ENCODE results near the gene RALB. TPM values are rescaled to one million over a fixed set of nuclear protein-coding genes. Genes with fewer than 3 reads are reported as not detected.

RALB gene
- total and polyA plus RNA-seq, 2 experiments from 2014 or later: 15.2 to 17.4 TPM

DNA sequence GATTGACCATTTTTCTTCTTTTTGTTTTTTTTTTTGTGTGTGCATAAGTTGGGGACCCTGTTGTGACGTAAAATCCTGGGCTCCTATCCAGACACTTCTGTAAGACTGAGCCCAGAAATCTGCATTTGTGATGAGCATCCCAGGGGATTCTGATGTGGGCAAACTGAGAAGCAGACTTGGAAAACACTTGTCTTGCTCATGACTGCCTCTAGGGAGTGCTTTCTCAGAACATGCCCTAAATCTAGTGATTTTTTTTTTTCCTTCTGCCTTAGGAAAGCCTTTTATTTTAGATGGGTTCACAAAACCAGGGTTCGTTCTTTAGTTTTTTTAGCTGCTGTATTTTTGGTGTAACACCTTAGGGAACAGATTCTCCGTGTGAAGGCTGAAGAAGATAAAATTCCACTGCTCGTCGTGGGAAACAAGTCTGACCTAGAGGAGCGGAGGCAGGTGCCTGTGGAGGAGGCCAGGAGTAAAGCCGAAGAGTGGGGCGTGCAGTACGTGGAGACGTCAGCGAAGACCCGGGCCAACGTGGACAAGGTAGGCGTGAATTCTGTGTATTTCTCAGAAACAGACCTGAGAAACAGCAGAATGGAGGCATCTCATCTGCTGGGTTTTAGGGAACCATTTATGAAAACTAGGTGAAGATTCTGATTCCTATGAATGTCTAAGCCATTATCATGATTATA lies 36.7 kb downstream of the RALB start:
- H3K27me3 ChIP-seq (ENCODE audit: insufficient read depth): no peaks in the 10 kb centered on the region
- no peaks in the 10 kb centered on the region for H4K20me1 ChIP-seq (replicated peaks; ENCODE audit: insufficient read depth)
- H3K4me1 ChIP-seq (ENCODE audit: insufficient read depth): peaks cover 44% of the 10 kb centered on the region
- Mint-ChIP-seq H3K9me3 (no peaks in the 10 kb centered on the region), H3K27ac (peak overlapping the region; percentile 32; the same call in 1 of the 2 replicates), H3K4me1 (peaks cover 57% of the 10 kb centered on the region), H3K4me3 (no peak overlapping the region), H3K27me3 (ENCODE audit: insufficient read depth, low read depth, poor library complexity) (peaks cover 7% of the 10 kb centered on the region), H3K36me3 (ENCODE audit: low read depth) (peaks cover 4% of the 10 kb centered on the region; the same call in 2 of the 3 replicates)
- H2AFZ ChIP-seq: no peak overlapping the region
- TF ChIP-seq, protein P1, sequence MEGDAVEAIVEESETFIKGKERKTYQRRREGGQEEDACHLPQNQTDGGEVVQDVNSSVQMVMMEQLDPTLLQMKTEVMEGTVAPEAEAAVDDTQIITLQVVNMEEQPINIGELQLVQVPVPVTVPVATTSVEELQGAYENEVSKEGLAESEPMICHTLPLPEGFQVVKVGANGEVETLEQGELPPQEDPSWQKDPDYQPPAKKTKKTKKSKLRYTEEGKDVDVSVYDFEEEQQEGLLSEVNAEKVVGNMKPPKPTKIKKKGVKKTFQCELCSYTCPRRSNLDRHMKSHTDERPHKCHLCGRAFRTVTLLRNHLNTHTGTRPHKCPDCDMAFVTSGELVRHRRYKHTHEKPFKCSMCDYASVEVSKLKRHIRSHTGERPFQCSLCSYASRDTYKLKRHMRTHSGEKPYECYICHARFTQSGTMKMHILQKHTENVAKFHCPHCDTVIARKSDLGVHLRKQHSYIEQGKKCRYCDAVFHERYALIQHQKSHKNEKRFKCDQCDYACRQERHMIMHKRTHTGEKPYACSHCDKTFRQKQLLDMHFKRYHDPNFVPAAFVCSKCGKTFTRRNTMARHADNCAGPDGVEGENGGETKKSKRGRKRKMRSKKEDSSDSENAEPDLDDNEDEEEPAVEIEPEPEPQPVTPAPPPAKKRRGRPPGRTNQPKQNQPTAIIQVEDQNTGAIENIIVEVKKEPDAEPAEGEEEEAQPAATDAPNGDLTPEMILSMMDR (conservative IDR thresholded peaks at IDR 0.05; ENCODE audit: low read depth in 2 of 2): peak; percentile 30 to 45; a peak in 3 of 4 replicates
- TF ChIP-seq ZNF114 (CRISPR knock-in tag; IDR thresholded peaks at IDR 0.05): no peak
- no peaks in the 10 kb centered on the region for H3K9me2 ChIP-seq (ENCODE audit: insufficient read depth)
- no peak overlapping the region for H3K4me2 ChIP-seq
- 0 out of 2 replicates have a peak, but pooled peaks cover 6% of the 10 kb centered on the region for H3F3A ChIP-seq (replicated peaks; ENCODE audit: low read depth)
- no peaks in the 10 kb centered on the region for H3K79me2 ChIP-seq (replicated peaks; ENCODE audit: insufficient read depth)
- peak; percentile 70 for DNase-seq (ENCODE audit: low spot score)
- peak; percentile 56 for ATAC-seq
- no peak overlapping the region for H3K27ac ChIP-seq (ENCODE audit: low read depth)
- no peaks in the 10 kb centered on the region for H3K36me3 ChIP-seq (ENCODE audit: insufficient read depth)
- H3K4me3 ChIP-seq: no peak overlapping the region

DNA sequence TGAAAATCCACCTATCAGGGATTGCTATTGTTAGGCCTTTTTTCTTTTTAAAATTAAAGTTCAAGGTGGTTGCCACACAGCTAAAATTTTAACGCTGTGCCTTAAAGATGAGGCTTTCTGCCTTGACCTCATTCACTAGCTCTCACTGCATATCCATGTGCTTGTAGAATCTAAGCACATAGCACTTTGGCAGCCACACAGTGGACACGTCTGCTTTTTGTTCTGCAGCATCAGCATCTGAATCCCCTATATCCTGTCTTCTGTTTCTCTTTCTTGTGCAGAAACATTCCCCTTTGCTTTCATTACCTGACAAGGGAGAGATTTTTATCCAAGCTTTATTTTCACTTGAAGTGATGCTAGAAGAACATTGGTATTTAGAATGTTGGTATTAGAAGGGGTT lies 38.1 kb downstream of the RALB start:
- peak; percentile 18; the same call in 1 of the 3 replicates for ATAC-seq
- no peaks in the 10 kb centered on the region for H3K9me3 Mint-ChIP-seq
- H3K4me2 ChIP-seq: peak overlapping the region; percentile 59

More for the DNA sequence above, 38.1 kb downstream of the RALB start:
- Histone ChIP-seq H3K36me3 (ENCODE audit: insufficient read depth) (no peaks in the 10 kb centered on the region), H2AFZ (no peak overlapping the region), H4K20me1 (replicated peaks; ENCODE audit: insufficient read depth) (no peaks in the 10 kb centered on the region), H3K9me2 (ENCODE audit: insufficient read depth) (no peaks in the 10 kb centered on the region), H3F3A (replicated peaks; ENCODE audit: low read depth) (0 out of 2 replicates have a peak, but pooled peaks cover 6% of the 10 kb centered on the region), H3K27me3 (ENCODE audit: insufficient read depth) (no peaks in the 10 kb centered on the region), H3K27ac (ENCODE audit: low read depth) (no peak overlapping the region), H3K4me1 (ENCODE audit: insufficient read depth) (peaks cover 44% of the 10 kb centered on the region), H3K79me2 (replicated peaks; ENCODE audit: insufficient read depth) (no peaks in the 10 kb centered on the region), H3K4me3 (0 out of 2 replicates have a peak overlapping the region, but pooled peaks have one; percentile 18)
- DNase-seq (ENCODE audit: low spot score): peak; percentile 37
- TF ChIP-seq, protein P1 (conservative IDR thresholded peaks at IDR 0.05; ENCODE audit: low read depth in 2 of 2): no peak
- TF ChIP-seq, protein P2, sequence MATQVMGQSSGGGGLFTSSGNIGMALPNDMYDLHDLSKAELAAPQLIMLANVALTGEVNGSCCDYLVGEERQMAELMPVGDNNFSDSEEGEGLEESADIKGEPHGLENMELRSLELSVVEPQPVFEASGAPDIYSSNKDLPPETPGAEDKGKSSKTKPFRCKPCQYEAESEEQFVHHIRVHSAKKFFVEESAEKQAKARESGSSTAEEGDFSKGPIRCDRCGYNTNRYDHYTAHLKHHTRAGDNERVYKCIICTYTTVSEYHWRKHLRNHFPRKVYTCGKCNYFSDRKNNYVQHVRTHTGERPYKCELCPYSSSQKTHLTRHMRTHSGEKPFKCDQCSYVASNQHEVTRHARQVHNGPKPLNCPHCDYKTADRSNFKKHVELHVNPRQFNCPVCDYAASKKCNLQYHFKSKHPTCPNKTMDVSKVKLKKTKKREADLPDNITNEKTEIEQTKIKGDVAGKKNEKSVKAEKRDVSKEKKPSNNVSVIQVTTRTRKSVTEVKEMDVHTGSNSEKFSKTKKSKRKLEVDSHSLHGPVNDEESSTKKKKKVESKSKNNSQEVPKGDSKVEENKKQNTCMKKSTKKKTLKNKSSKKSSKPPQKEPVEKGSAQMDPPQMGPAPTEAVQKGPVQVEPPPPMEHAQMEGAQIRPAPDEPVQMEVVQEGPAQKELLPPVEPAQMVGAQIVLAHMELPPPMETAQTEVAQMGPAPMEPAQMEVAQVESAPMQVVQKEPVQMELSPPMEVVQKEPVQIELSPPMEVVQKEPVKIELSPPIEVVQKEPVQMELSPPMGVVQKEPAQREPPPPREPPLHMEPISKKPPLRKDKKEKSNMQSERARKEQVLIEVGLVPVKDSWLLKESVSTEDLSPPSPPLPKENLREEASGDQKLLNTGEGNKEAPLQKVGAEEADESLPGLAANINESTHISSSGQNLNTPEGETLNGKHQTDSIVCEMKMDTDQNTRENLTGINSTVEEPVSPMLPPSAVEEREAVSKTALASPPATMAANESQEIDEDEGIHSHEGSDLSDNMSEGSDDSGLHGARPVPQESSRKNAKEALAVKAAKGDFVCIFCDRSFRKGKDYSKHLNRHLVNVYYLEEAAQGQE (IDR thresholded peaks at IDR 0.05; ENCODE audit: unreplicated experiment): no peak
- no peak for TF ChIP-seq ZNF114 (CRISPR knock-in tag; IDR thresholded peaks at IDR 0.05)
- TF ChIP-seq STAT1 (IDR thresholded peaks at IDR 0.05; ENCODE audit: unreplicated experiment): no peak
- TF ChIP-seq POLR2AphosphoS5 (IDR thresholded peaks at IDR 0.05; ENCODE audit: low read depth): no peak
- TF ChIP-seq CREB1 (CRISPR knock-in tag; IDR thresholded peaks at IDR 0.05; ENCODE audit: low read depth): no peak
- no peak for TF ChIP-seq EZH2 (IDR thresholded peaks at IDR 0.05; ENCODE audit: low read depth, unreplicated experiment)
- peak; percentile 28; the same call in 1 of the 2 replicates for TF ChIP-seq NANOG (IDR thresholded peaks at IDR 0.05; ENCODE audit: borderline replicate concordance)
- H3K27me3 Mint-ChIP-seq (ENCODE audit: insufficient read depth, low read depth, poor library complexity): peaks cover 7% of the 10 kb centered on the region
- H3K36me3 Mint-ChIP-seq (ENCODE audit: low read depth): peaks cover 4% of the 10 kb centered on the region; the same call in 2 of the 3 replicates
- no peak overlapping the region for H3K4me3 Mint-ChIP-seq
- H3K4me1 Mint-ChIP-seq: peaks cover 57% of the 10 kb centered on the region
- no peak overlapping the region for H3K27ac Mint-ChIP-seq

Measured in GM23338 (cell line).